Motor neuron (in vitro differentiated cells): ENCODE results near the gene SLC25A41. TPM values are rescaled to one million over a fixed set of nuclear protein-coding genes. Genes with fewer than 3 reads are reported as not detected.
"Not testable (repeated sequence)": the region's sequence is repeated elsewhere in the genome, so short reads cannot be mapped to it uniquely, and the experiment has no call there.

Experiments
- ATAC-seq, 8 experiments: fragments of 200-7000 bp; cut with Tn5 transposase; replicated peaks in 6 of 8; 2 replicates each; pipeline ENCODE4 v1.8.0; 2021; ENCODE audit warnings: mild to moderate bottlenecking in 8 of 8, moderate library complexity in 8 of 8
- H3K27ac ChIP-seq, 2 donors: fragments of 250-450 bp; sonication (Bioruptor Pico); 2 replicates each; pipeline ENCODE4 v1.9.0; 2021; ENCODE audit warnings: antibody characterized with exemption in 2 of 2, mild to moderate bottlenecking in 2 of 2, moderate library complexity in 1 of 2
- H3K4me1 ChIP-seq, 2 donors: fragments of 250-450 bp; sonication (Bioruptor Pico); replicated peaks in 1 of 2; 2 replicates each; pipeline ENCODE4 v1.6.1; 2021; ENCODE audit warnings: antibody characterized with exemption in 2 of 2, mild to moderate bottlenecking in 2 of 2, moderate library complexity in 1 of 2
- H3K4me3 ChIP-seq, 5 donors: fragments of 250-450 bp; sonication (Bioruptor Pico); 2 replicates each; pipeline ENCODE4 v1.9.0; 2021; ENCODE audit warnings: antibody characterized with exemption in 5 of 5, mild to moderate bottlenecking in 5 of 5, moderate library complexity in 4 of 5
- WGBS, 10 experiments: fragments of 450-650 bp; shearing (Covaris generic); methylation state at CpG; one replicate each; pipeline ENCODE4 v1.0.0; 2022; 5-methylcytosine and 5-hydroxymethylcytosine counted together
- in situ Hi-C, 9 experiments: fragments of 400-800 bp; cut with MboI; loops; one replicate each; pipeline ENCODE4 v1.15.0; 2021; ENCODE audit warnings: low sequenced_read_pairs in 9 of 9, low pct_unique_long_range_greater_than_20kb in 2 of 9; ENCODE audit not compliant: unreplicated experiment in 9 of 9
- total RNA-seq, 8 experiments: library from RNA; unstranded; fragments of 300-600 nt; gene quantifications; 2 replicates each; pipeline versions ENCODE4 v1.2.3 to v1.2.4, GENCODE V29; 2022

The SLC25A41 gene
- total RNA-seq, 8 experiments from 2014 or later = 0.29 to 0.76 (median 0.49) TPM; not detected in 2

DNA sequence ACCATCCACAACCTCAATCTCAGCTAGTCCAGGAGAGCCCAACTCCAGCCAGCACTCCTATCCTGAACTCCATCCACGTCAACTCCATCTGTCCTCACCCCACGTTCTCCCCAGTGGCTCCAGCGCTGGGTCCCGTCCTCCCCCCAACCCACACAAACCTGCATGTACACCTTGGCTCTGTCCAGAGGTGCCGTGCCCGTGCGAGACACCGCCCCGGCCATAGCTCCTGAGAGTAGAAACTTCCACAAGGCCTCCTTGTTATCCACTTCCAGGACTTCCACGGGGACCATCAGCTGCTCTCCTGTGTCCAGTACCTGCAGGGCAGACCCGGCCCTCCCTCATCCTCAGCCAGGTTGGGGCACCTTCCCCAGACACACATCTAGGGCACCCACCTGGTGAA lies 1.7 kb downstream of the SLC25A41 start:
- ATAC-seq = no peak
- H3K4me1 ChIP-seq = no peaks in the 10 kb centered on the region
- H3K27ac ChIP-seq = no peak overlapping the region
- WGBS, 10 experiments = 46 to 100% (median 90%) methylated on average over 1 to 4 of the region's 11 CpGs; no CpG with 5 or more reads in 7 of the 10 experiments
- in situ Hi-C loops = no loop called here
- H3K4me3 ChIP-seq = no peak overlapping the region

- in situ Hi-C loops = no loop called here
- ATAC-seq = no peak
- H3K4me3 ChIP-seq = no peak overlapping the region
- 4 to 60% (median 30%) methylated on average over 1 to 4 of the region's 20 CpGs; no CpG with 5 or more reads in 6 of the 10 experiments for WGBS, 10 experiments
- no peak overlapping the region for H3K27ac ChIP-seq
- peaks cover 6% of the 10 kb centered on the region in 2 donors for H3K4me1 ChIP-seq
Measured at GRCh38 chr19:6429419-6430221, 3.9 kb downstream of the SLC25A41 start.

DNA sequence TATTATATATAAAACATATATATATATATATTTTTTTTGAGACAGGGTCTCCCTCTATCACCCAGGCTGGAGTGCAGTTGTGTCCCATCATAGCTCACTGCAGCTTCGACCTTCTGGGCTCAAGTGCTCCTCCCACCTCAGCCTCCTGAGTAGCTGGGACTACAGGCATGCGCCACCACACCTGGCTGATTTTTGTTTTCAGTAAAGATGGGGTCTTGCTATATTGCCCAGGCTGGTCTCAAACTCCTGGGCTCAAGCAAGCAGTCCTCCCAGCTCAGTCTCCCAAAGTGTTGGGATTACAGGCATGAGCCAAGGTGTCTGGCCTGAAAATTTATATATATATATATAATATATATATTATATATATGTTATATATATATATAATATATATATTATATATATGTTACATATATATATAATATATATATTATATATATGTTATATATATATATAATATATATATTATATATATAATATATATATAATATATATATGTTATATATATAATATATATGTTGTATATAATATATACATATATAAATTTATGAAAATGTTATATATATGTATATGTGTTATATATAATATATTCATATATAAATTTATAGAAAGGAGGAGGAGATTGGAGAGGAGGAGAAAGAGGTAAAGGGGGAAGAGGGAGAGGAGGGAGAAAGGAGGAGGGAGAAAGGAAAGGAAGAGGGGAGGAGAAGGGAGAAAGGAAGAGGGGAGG lies 4.7 kb downstream of the SLC25A41 start:
- in situ Hi-C loops, H3K4me1 ChIP-seq, H3K27ac ChIP-seq, H3K4me3 ChIP-seq, ATAC-seq: not testable (repeated sequence)
- 0 to 100% methylated on average over 1 of the region's 2 CpGs; no CpG with 5 or more reads in 8 of the 10 experiments for WGBS, 10 experiments

DNA sequence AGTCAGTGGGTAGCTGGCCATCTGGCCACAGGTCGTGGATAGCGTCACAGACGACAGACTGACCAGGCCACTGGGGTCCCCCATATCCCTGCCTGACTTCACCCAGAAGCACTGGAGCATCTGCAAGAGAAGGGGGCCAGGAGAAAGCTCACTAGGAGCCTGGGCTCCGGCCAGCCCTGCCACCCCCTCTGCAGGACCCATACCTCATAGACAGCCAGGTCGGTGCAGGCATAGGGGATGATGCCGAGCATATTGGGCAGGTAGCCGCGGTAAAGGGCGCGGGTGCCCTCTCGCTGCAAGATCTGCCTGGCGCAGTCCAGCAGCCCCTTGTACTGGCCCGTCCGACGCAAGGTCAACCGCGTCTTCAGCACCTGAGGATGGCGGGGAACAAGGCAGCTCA lies 6.4 kb downstream of the SLC25A41 start:
- H3K27ac ChIP-seq = no peak overlapping the region
- WGBS, 10 experiments = 100% methylated on average over 1 to 5 of the region's 18 CpGs; no CpG with 5 or more reads in 7 of the 10 experiments
- in situ Hi-C loops = no loop called here
- no peak for ATAC-seq
- peaks cover 11 to 16% of the 10 kb centered on the region in 2 donors for H3K4me1 ChIP-seq
- H3K4me3 ChIP-seq = no peak overlapping the region

GRCh38 chr19:6425732-6426620 lies 7.6 kb downstream of the SLC25A41 start:
- in situ Hi-C loops = no loop called here
- ATAC-seq = no peak
- WGBS, 10 experiments = 80 to 100% (median 94%) methylated on average over 1 to 10 of the region's 21 CpGs; no CpG with 5 or more reads in 5 of the 10 experiments
- Histone ChIP-seq H3K4me3 (peak overlapping the region in 4 of 5 donors; percentile 7 to 18 (median 14)), H3K27ac (peak overlapping the region; percentile 85 to 91), H3K4me1 (peaks cover 11 to 16% of the 10 kb centered on the region in 2 donors)

DNA sequence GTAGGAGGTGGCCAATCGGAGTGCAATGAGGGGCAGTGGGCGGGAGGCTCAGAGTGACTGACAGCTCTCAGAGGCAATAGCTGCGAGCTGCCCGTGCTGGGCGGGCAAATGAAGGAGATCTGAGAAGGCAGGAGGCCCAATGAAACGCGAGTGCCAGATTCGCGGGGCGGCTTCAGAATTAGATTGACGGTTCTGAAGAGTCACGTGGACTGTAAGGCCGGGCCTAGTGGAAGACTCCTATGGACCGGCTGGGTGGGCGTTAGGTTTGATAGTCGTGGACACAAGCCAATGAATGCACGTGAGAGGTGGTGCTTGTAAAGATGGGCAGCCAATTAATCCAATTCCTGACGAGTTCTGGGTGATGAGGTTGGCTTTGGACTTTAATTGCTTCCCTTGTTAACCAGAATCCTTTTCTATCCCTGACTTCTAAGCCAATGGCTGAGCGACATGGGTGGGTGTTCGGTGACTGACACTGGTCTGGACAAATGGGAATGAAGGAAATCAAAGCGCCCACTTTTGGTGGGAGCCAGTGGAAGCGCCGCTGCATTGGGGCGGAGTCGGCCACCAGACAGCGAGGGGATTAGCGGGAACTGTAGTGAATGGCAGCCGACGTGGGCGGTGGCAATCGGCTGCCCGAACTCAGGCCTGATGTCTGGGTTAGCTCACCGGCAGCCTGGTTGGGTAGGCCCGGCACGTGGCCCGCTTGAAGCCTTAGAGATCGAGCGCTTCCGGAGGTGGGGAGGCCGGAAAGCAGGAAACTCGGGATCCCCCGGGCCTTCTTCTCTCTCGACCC lies 8.4 kb downstream of the SLC25A41 start:
- Histone ChIP-seq H3K27ac (peak overlapping the region; percentile 85 to 91), H3K4me3 (peak overlapping the region in 4 of 5 donors; percentile 7 to 18 (median 14)), H3K4me1 (peaks cover 11 to 16% of the 10 kb centered on the region in 2 donors)
- in situ Hi-C loops = no loop called here
- ATAC-seq = peak; percentile 83 to 90 (median 88)
- 0 to 23% (median 1%) methylated on average over 1 to 22 of the region's 43 CpGs for WGBS, 10 experiments

DNA sequence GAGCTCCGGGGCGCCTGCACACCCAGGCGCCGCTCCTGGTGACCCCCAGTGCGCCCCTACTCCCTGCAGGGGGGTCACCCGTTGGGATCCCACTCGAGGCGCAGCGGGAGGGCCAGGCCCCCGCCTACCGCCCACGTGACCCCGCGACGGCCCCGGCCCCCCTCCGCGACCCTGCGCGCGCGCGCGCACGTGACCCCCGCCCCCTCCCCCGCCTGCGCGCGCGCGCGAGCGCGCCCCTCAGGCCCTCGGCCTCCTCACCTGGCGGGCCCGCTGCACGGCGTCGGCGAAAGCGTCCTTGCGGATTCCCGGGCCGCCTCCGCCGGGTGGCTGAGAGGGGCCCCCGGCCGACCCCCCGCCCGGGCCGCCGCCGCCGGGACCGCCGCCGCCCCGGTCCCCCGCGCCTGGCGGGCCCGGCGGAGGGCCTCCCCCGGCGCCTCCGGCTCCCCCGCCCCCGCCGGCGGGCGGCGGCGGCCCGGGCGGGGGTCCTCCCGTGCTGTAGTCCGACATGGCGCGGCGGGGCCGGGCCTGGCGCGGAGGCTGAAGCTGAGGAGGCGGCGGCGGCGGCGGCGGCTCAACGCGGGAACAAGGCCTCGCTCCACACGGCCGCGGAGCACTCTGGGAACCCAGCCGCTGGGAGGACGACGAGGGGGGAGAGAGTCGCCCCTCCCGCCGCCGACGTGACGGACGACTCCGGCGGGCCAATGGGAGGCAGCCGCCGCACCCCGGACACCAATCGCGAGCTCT lies 9.2 kb downstream of the SLC25A41 start, which contains the start of gene KHSRP:
Gene KHSRP, minus strand, starts transcription at position 617 of the 744 bp plus-strand sequence. Its CDS starts 110 bp downstream, at position 507.
- WGBS, 10 experiments = 0 to 1% methylated on average over 2 to 11 of the region's 114 CpGs; no CpG with 5 or more reads in 8 of the 10 experiments
- Histone ChIP-seq H3K4me1 (peaks cover 11 to 16% of the 10 kb centered on the region in 2 donors), H3K27ac (peak within 1 kb of the TSS; percentile 91 to 98), H3K4me3 (peak within 1 kb of the TSS; percentile 46 to 70 (median 53))
- ATAC-seq = no peak
- in situ Hi-C loops = no loop called here

- in situ Hi-C loops = no loop called here
- WGBS, 10 experiments = 0 to 1% (median 0%) methylated on average over 2 to 9 of the region's 20 CpGs; no CpG with 5 or more reads in 6 of the 10 experiments
- Histone ChIP-seq H3K4me3 (peak overlapping the region; percentile 46 to 70 (median 53)), H3K4me1 (peaks cover 11 to 16% of the 10 kb centered on the region in 2 donors), H3K27ac (peak overlapping the region; percentile 91 to 98)
- peak in 3 of 8 experiments; percentile 1 to 7 (median 6) for ATAC-seq
Measured at GRCh38 chr19:6423499-6424194, 9.9 kb downstream of the SLC25A41 start.

GRCh38 chr19:6421075-6422014 lies 12.2 kb downstream of the SLC25A41 start:
- 40 to 100% (median 95%) methylated on average over 1 to 9 of the region's 20 CpGs; no CpG with 5 or more reads in 2 of the 10 experiments for whole genome bisulfite sequencing, 10 experiments
- in situ Hi-C loops = no loop called here
- H3K27ac ChIP-seq = no peak overlapping the region
- peaks cover 11 to 16% of the 10 kb centered on the region in 2 donors for H3K4me1 ChIP-seq
- H3K4me3 ChIP-seq = no peak overlapping the region
- no peak for ATAC-seq

- ATAC-seq = no peak
- WGBS, 10 experiments = 78 to 100% (median 100%) methylated on average over 1 to 8 of the region's 19 CpGs; no CpG with 5 or more reads in 5 of the 10 experiments
- H3K4me1 ChIP-seq = peaks cover 6 to 10% of the 10 kb centered on the region in 2 donors
Measured at GRCh38 chr19:6418562-6418932, 15.0 kb downstream of the SLC25A41 start.

More at GRCh38 chr19:6418562-6418932, 15.0 kb downstream of the SLC25A41 start:
- Histone ChIP-seq H3K27ac (no peak overlapping the region), H3K4me3 (no peak overlapping the region)
- in situ Hi-C loops = no loop called here
